K562 (cell line): ENCODE measurements around the gene SRF. TPM values are rescaled to one million over a fixed set of nuclear protein-coding genes. Genes with fewer than 3 reads are reported as not detected.

Source experiments
- ATAC-seq: fragments of 200-7000 bp; cut with Tn5 transposase; 3 replicates; pipeline ENCODE4 v1.9.1; 2020; ENCODE audit warnings: moderate library complexity
- BruUV-seq: library from RNA; stranded (reverse); fragments of 400-500 nt; replicated peaks from 2 replicates; lab custom pipeline; 2021; lab: Mats Ljungman, UMichigan
- CTCF ChIA-PET: fragments of 300-600 bp; formaldehyde crosslinking; extraction: SDS; loops from one replicate; lab custom pipeline; 2021; ENCODE audit warnings: low intra/inter-chr PET ratio; lab: Yijun Ruan, JAX
- POLR2A ChIA-PET: fragments of 300-600, 350-650 bp; sonication (Branson Sonifier 250); formaldehyde crosslinking; extraction: SDS; loops from one replicate; lab custom pipeline; 2021; ENCODE audit warnings: antibody characterized with exemption, inconsistent platforms; lab: Yijun Ruan, JAX
- DNase-seq, 4 experiments: peaks; one replicate each; pipeline versions ENCODE4 v3.0.0 to v3.0.0-alpha.2; 2011 to 2018; ENCODE audit warnings: low spot score in 3 of 4, mixed read lengths in 3 of 4; ENCODE audit errors: extremely low read depth in 1 of 4
- FAIRE-seq: peaks from 2 replicates; lab custom pipeline; 2011; peaks lifted over from hg19 to GRCh38; lab: Jason Lieb, UNC
- H2AFZ ChIP-seq: 2 replicates; pipeline ENCODE4 v1.6.0; 2011; ENCODE audit warnings: low read depth, low read length, control low read depth, inconsistent platforms
- H3K27ac ChIP-seq: fragments of 200-600 bp; 3 replicates; pipeline ENCODE4 v1.8.0; 2011; ENCODE audit warnings: low read depth, mild to moderate bottlenecking, control low read depth, inconsistent platforms, low read length, moderate library complexity, mixed read lengths; ENCODE audit errors: extremely low read depth
- H3K27me3 ChIP-seq, 2 experiments: fragments of 300-600 bp in 1 of 2; 2 replicates in 1 of 2; 3 replicates in 1 of 2; pipeline versions ENCODE4 v1.6.0 to v1.8.0; 2011; ENCODE audit warnings: inconsistent platforms in 2 of 2, low read length in 2 of 2, mild to moderate bottlenecking in 1 of 2, mixed read lengths in 1 of 2, moderate library complexity in 1 of 2; ENCODE audit not compliant: control insufficient read depth in 2 of 2, insufficient read depth in 2 of 2
- H3K36me3 ChIP-seq: fragments of 300-600 bp; 3 replicates; pipeline ENCODE4 v1.8.0; 2011; ENCODE audit warnings: mild to moderate bottlenecking, low read length, inconsistent platforms; ENCODE audit not compliant: control insufficient read depth, insufficient read depth
- H3K4me1 ChIP-seq, 2 experiments: fragments of 200-600 bp in 1 of 2; replicated peaks in 1 of 2; 2 replicates in 1 of 2; 3 replicates in 1 of 2; pipeline versions ENCODE4 v1.5.1 to v1.8.0; 2011; ENCODE audit warnings: inconsistent platforms in 2 of 2, low read length in 2 of 2, mild to moderate bottlenecking in 1 of 2, mixed read lengths in 1 of 2, moderate library complexity in 1 of 2; ENCODE audit not compliant: control insufficient read depth in 2 of 2, insufficient read depth in 2 of 2
- H3K4me2 ChIP-seq: 2 replicates; pipeline ENCODE4 v1.6.1; 2011; ENCODE audit warnings: low read length, control low read depth, inconsistent platforms, mixed read lengths; ENCODE audit not compliant: insufficient read depth
- H3K4me3 ChIP-seq: fragments of 200-600 bp; sonication (generic), shearing (Covaris generic); 2 replicates; pipeline ENCODE4 v1.5.1; 2016; ENCODE audit warnings: control low read depth, inconsistent platforms
- H3K79me2 ChIP-seq: fragments of 200-600 bp; 3 replicates; pipeline ENCODE4 v1.8.0; 2011; ENCODE audit warnings: low read length, inconsistent platforms; ENCODE audit not compliant: control insufficient read depth, insufficient read depth
- H3K9ac ChIP-seq, 2 experiments: 2 replicates each; pipeline versions ENCODE4 v1.6.0 to v1.6.1; 2011; ENCODE audit warnings: low read depth in 2 of 2, low read length in 2 of 2, control low read depth in 1 of 2, inconsistent platforms in 1 of 2, mild to moderate bottlenecking in 1 of 2, mixed read lengths in 1 of 2; ENCODE audit not compliant: insufficient read depth in 1 of 2
- H3K9me1 ChIP-seq: one replicate; pipeline ENCODE4 v1.6.0; 2011; ENCODE audit warnings: inconsistent platforms, mild to moderate bottlenecking, low read length, moderate library complexity; ENCODE audit not compliant: control insufficient read depth, insufficient read depth
- H3K9me3 ChIP-seq: replicated peaks from 2 replicates; pipeline ENCODE4 v1.5.1; 2011; ENCODE audit warnings: low read depth, low read length, inconsistent platforms; ENCODE audit not compliant: control insufficient read depth, insufficient read depth
- H4K20me1 ChIP-seq: replicated peaks from 2 replicates; pipeline ENCODE4 v1.6.1; 2011; ENCODE audit warnings: low read length, inconsistent platforms, mixed read lengths; ENCODE audit not compliant: control insufficient read depth, insufficient read depth
- CBFA2T3 ChIP-seq: fragments of 450-650 bp; IDR thresholded peaks from 2 replicates; pipeline ENCODE4 v1.6.1; 2017
- CGGBP1 ChIP-seq: fragments of 250-450 bp; sonication (Bioruptor Pico); IDR thresholded peaks from 2 replicates; pipeline ENCODE4 v1.9.0; 2021; ENCODE audit warnings: mild to moderate bottlenecking
- HDAC2 ChIP-seq: fragments of 450-650 bp; IDR thresholded peaks from 2 replicates; pipeline ENCODE4 v1.6.1; 2016; ENCODE audit warnings: mild to moderate bottlenecking
- HDGF ChIP-seq: fragments of 450-650 bp; IDR thresholded peaks from 2 replicates; pipeline ENCODE4 v1.6.1; 2016
- HSF4 ChIP-seq: fragments of 250-450 bp; sonication (Bioruptor Pico); IDR thresholded peaks from 2 replicates; pipeline ENCODE4 v2.1.2; 2022; ENCODE audit warnings: mild to moderate bottlenecking, moderate library complexity, borderline replicate concordance
- JUND ChIP-seq, 2 experiments: IDR thresholded peaks; 2 replicates in 1 of 2; 3 replicates in 1 of 2; pipeline ENCODE4 v1.6.1; 2011; ENCODE audit warnings: borderline replicate concordance in 2 of 2, low read depth in 2 of 2, low read length in 2 of 2, improper control_type of control experiment in 1 of 2, missing biosample characterization in 1 of 2, missing genetic modification characterization in 1 of 2, missing genetic modification reagents in 1 of 2
- POLR2G ChIP-seq: fragments of 200-400 bp; formaldehyde crosslinking; IDR thresholded peaks from 2 replicates; pipeline ENCODE4 v1.6.1; 2017; ENCODE audit warnings: low read depth, mild to moderate bottlenecking, antibody characterized with exemption, low read length, moderate library complexity
- RBM22 ChIP-seq: fragments of 200-400 bp; formaldehyde crosslinking; IDR thresholded peaks from 2 replicates; pipeline ENCODE4 v1.6.1; 2018; ENCODE audit warnings: low read length, low read depth; ENCODE audit not compliant: poor library complexity, severe bottlenecking
- TCF3 ChIP-seq: sonication (generic); formaldehyde crosslinking; IDR thresholded peaks from 2 replicates; pipeline ENCODE4 v1.4.0; 2020; ENCODE audit warnings: mild to moderate bottlenecking, missing genetic modification reagents
- ZFP30 ChIP-seq: fragments of 250-450 bp; sonication (Bioruptor Pico); IDR thresholded peaks from 2 replicates; pipeline ENCODE4 v1.8.0; 2022; ENCODE audit warnings: moderate library complexity, mild to moderate bottlenecking, inconsistent platforms, borderline replicate concordance
- ZNF146 ChIP-seq: IDR thresholded peaks from one replicate; pipeline ENCODE4 v1.6.1; 2018; ENCODE audit warnings: missing compliant biosample characterization; ENCODE audit not compliant: unreplicated experiment
- WGBS: fragments of 100-300 bp; shearing (Covaris generic); methylation state at CpG from one replicate; pipeline ENCODE4 v1.1.6; 2016; ENCODE audit warnings: low coverage, mixed read lengths; ENCODE audit not compliant: insufficient coverage; ENCODE audit errors: missing lambda C conversion rate; 5-methylcytosine and 5-hydroxymethylcytosine counted together
- in situ Hi-C: fragments of 300-500 bp; cut with MboI; formaldehyde crosslinking; loops from 4 replicates; pipeline ENCODE4 v1.15.0; 2018; ENCODE audit warnings: inconsistent platforms, mixed read lengths
- intact Hi-C: fragments of 100-400 bp; cut with micrococcal nuclease; formaldehyde crosslinking; loops from 2 replicates; pipeline ENCODE4 v1.14.2; 2022
- polyA plus RNA-seq, 8 experiments: library from polyadenylated mRNA; depleted of rRNA in 4 of 8; stranded (reverse) in 5 of 8; unstranded in 3 of 8; fragments of >200 nt; fragmentation: Nextera tagmentation in 2 of 8; fragmentation: Illumina TruSeq in 1 of 8; extraction: Ambion mirVana in 2 of 8; extraction: Trizol in 1 of 8; gene quantifications; 2 replicates each; pipeline versions ENCODE4 v1.2.1 to v1.2.3, GENCODE V29; 2011 to 2014; ENCODE audit warnings: inconsistent platforms in 1 of 8, missing spikeins in 1 of 8
- total RNA-seq, 7 experiments: library from RNA; depleted of rRNA in 6 of 7; stranded (reverse); fragments of >200 nt in 6 of 7; fragmentation: Illumina TruSeq in 2 of 7; extraction: Trizol in 2 of 7; gene quantifications; 2 replicates each; pipeline versions ENCODE4 v1.2.1 to v1.2.3, GENCODE V29; 2011 to 2021; ENCODE audit warnings: low replicate concordance in 1 of 7

Gene SRF
- total and polyA plus RNA-seq, 9 of the 15 experiments (the other 6 are each of a cell fraction or from before 2014, with no cell fraction given), result 2.5 to 37.0 (median 24.6) TPM

- TF ChIP-seq CGGBP1 (CRISPR knock-in tag), result no peak
- 0 out of 2 replicates have a peak, but pooled peaks have one; percentile 36 for TF ChIP-seq TCF3 (CRISPR knock-in tag)
- TF ChIP-seq HDAC2, result peak; percentile 21; the same call in 1 of the 2 replicates
- no peak for TF ChIP-seq ZNF146 (CRISPR knock-in tag)
- 0 out of 2 replicates have a peak, but pooled peaks have one; percentile 21 for TF ChIP-seq JUND (IDR thresholded peaks at IDR 0.05; ENCODE audit: borderline replicate concordance, low read depth, low read length)
- TF ChIP-seq JUND (tag; IDR thresholded peaks at IDR 0.05; ENCODE audit: borderline replicate concordance, low read depth, low read length), result no peak
- TF ChIP-seq HDGF, result peak; percentile 38; the same call in 1 of the 2 replicates
- TF ChIP-seq CBFA2T3, result peak; percentile 35
Observed at GRCh38 chr6:43219814-43220213, 48.7 kb downstream of the SRF start (continued).

- FAIRE-seq, result no peak
Observed at GRCh38 chr6:43220439-43220951, 49.4 kb downstream of the SRF start.

More at GRCh38 chr6:43220439-43220951, 49.4 kb downstream of the SRF start:
- CTCF ChIA-PET, result no interaction called here
- Histone ChIP-seq H3K9me3 (no peaks in the 10 kb centered on the region), H3K9ac (peak overlapping the region in 1 of 2 experiments; percentile 76; a peak in 2 of 4 replicates), H2AFZ (no peak overlapping the region), H4K20me1 (no peaks in the 10 kb centered on the region), H3K9me1 (no peaks in the 10 kb centered on the region), H3K36me3 (peaks cover 21% of the 10 kb centered on the region; the same call in 1 of the 3 replicates), H3K27me3 (no peaks in the 10 kb centered on the region), H3K4me2 (no peak overlapping the region), H3K4me1 (peaks cover 12 to 28% of the 10 kb centered on the region in 2 experiments; a peak in 4 of 5 replicates), H3K27ac (no peak overlapping the region), H3K79me2 (no peaks in the 10 kb centered on the region), H3K4me3 (no peak overlapping the region)
- in situ Hi-C loops (no loop called here), intact Hi-C loops (no loop called here)
- 80% methylated on average over 15 of the region's 16 CpGs for WGBS
- BruUV-seq, result no TSS peak
- DNase-seq (no peak), ATAC-seq (no peak)
- TF ChIP-seq ZFP30 (CRISPR knock-in tag) (no peak), HSF4 (CRISPR knock-in tag) (no peak), POLR2G (peak; percentile 78), RBM22 (peak; percentile 22)
- POLR2A ChIA-PET, result interaction anchor here (0.5 to 11.2 kb wide), 19 partner anchors 4 to 318 kb away, joined by 3 to 118 read pairs (median 5); partner anchors contain the start of genes CUL9, DNPH1 and SRF
